SK-N-SH (cell line): ENCODE results near the gene SPTB. TPM values are rescaled to one million over a fixed set of nuclear protein-coding genes. Genes with fewer than 3 reads are reported as not detected.

Experiments
- CTCF ChIA-PET: fragments of 300-600, 350-600 bp; formaldehyde crosslinking; extraction: SDS; loops from one replicate; lab custom pipeline; 2021; lab: Yijun Ruan, JAX
- POLR2A ChIA-PET: fragments of 350-600 bp; sonication (Branson Sonifier 250); formaldehyde crosslinking; extraction: SDS; loops from one replicate; lab custom pipeline; 2020; ENCODE audit warnings: antibody characterized with exemption, inconsistent platforms; lab: Yijun Ruan, JAX
- DNase-seq: peaks from one replicate; pipeline ENCODE4 v3.0.0; 2012
- H2AFZ ChIP-seq: fragments of 200-600 bp; sonication (generic); 2 replicates; pipeline ENCODE4 v1.8.1; 2016; ENCODE audit warnings: antibody characterized with exemption, mild to moderate bottlenecking, low read depth
- H3F3A ChIP-seq: fragments of 200-600 bp; sonication (generic); replicated peaks from 2 replicates; pipeline ENCODE3; 2016; ENCODE audit warnings: antibody characterized with exemption, mild to moderate bottlenecking; ENCODE audit not compliant: insufficient read depth
- H3K27ac ChIP-seq, 2 experiments: fragments of 200-500 bp in 1 of 2; fragments of 200-600 bp in 1 of 2; sonication (Bioruptor generic) in 1 of 2; sonication (generic), shearing (Covaris generic) in 1 of 2; 2 replicates each; pipeline versions ENCODE4 v1.5.1 to v1.6.1; 2014 to 2016; ENCODE audit warnings: low read depth in 2 of 2, inconsistent platforms in 1 of 2, low read length in 1 of 2, mild to moderate bottlenecking in 1 of 2, mixed read lengths in 1 of 2
- H3K27me3 ChIP-seq: fragments of 200-600 bp; sonication (generic), shearing (Covaris generic); 2 replicates; pipeline ENCODE4 v1.6.1; 2016; ENCODE audit warnings: mixed run types; ENCODE audit not compliant: insufficient read depth
- H3K36me3 ChIP-seq, 2 experiments: fragments of 200-500 bp in 1 of 2; fragments of 200-600 bp in 1 of 2; sonication (Bioruptor generic) in 1 of 2; sonication (generic) in 1 of 2; replicated peaks in 1 of 2; 2 replicates each; pipeline versions ENCODE3 to v1.5.1; 2014 to 2016; ENCODE audit warnings: low read length in 1 of 2, mild to moderate bottlenecking in 1 of 2; ENCODE audit not compliant: insufficient read depth in 2 of 2, control insufficient read depth in 1 of 2
- H3K4me1 ChIP-seq, 2 experiments: fragments of 200-500 bp in 1 of 2; fragments of 200-600 bp in 1 of 2; sonication (Bioruptor generic) in 1 of 2; sonication (generic), shearing (Covaris generic) in 1 of 2; 2 replicates each; pipeline versions ENCODE4 v1.5.1 to v1.6.1; 2014 to 2016; ENCODE audit warnings: low read depth in 1 of 2, low read length in 1 of 2, mixed run types in 1 of 2; ENCODE audit not compliant: insufficient read depth in 2 of 2, control insufficient read depth in 1 of 2
- H3K4me2 ChIP-seq: fragments of 200-600 bp; sonication (generic), shearing (Covaris generic); 2 replicates; pipeline ENCODE4 v1.6.1; 2017; ENCODE audit warnings: mixed run types
- H3K4me3 ChIP-seq, 2 experiments: fragments of 200-500 bp in 1 of 2; fragments of 200-600 bp in 1 of 2; sonication (Bioruptor generic) in 1 of 2; sonication (generic), shearing (Covaris generic) in 1 of 2; 2 replicates each; pipeline versions ENCODE4 v1.5.1 to v1.8.1; 2014 to 2016; ENCODE audit warnings: low read depth in 2 of 2, inconsistent platforms in 1 of 2, low read length in 1 of 2, mild to moderate bottlenecking in 1 of 2, mixed read lengths in 1 of 2, moderate library complexity in 1 of 2
- H3K79me2 ChIP-seq: fragments of 200-600 bp; sonication (generic); 2 replicates; pipeline ENCODE4 v1.8.1; 2017; ENCODE audit warnings: mild to moderate bottlenecking; ENCODE audit not compliant: insufficient read depth
- H3K9ac ChIP-seq: fragments of 200-600 bp; sonication (generic); 2 replicates; pipeline ENCODE4 v1.6.1; 2017; ENCODE audit warnings: mixed run types
- H3K9me2 ChIP-seq: fragments of 200-600 bp; sonication (generic); 2 replicates; pipeline ENCODE4 v1.6.1; 2017; ENCODE audit warnings: mixed run types
- H3K9me3 ChIP-seq: fragments of 200-600 bp; sonication (generic); 2 replicates; pipeline ENCODE4 v1.6.1; 2017; ENCODE audit warnings: mixed run types, mild to moderate bottlenecking, moderate library complexity
- H4K20me1 ChIP-seq: fragments of 200-600 bp; sonication (generic); 2 replicates; pipeline ENCODE4 v1.6.1; 2017; ENCODE audit warnings: mild to moderate bottlenecking, mixed run types; ENCODE audit not compliant: insufficient read depth
- CHD2 ChIP-seq: fragments of 150-350 bp; IDR thresholded peaks from 2 replicates; pipeline ENCODE4 v1.6.1; 2018; ENCODE audit warnings: low read length; ENCODE audit not compliant: partially characterized antibody
- EP300 ChIP-seq, 2 experiments: IDR thresholded peaks; 2 replicates each; pipeline versions ENCODE4 v1.4.0 to v1.6.1; 2012; ENCODE audit warnings: borderline replicate concordance in 1 of 2, low read depth in 1 of 2, low read length in 1 of 2
- FOXM1 ChIP-seq: IDR thresholded peaks from 2 replicates; pipeline ENCODE4 v1.4.0; 2012; ENCODE audit warnings: low read depth, mild to moderate bottlenecking
- GABPA ChIP-seq: IDR thresholded peaks from 2 replicates; pipeline ENCODE4 v1.4.0; 2012; ENCODE audit warnings: low read depth, mild to moderate bottlenecking
- GATA2 ChIP-seq: sonication (generic); formaldehyde crosslinking; IDR thresholded peaks from 2 replicates; pipeline ENCODE4 v1.5.0; 2020; ENCODE audit warnings: mild to moderate bottlenecking, missing genetic modification reagents
- JUND ChIP-seq: IDR thresholded peaks from 2 replicates; pipeline ENCODE4 v1.4.0; 2012
- MAX ChIP-seq: IDR thresholded peaks from 2 replicates; pipeline ENCODE4 v1.4.0; 2012; ENCODE audit warnings: low read depth
- MXI1 ChIP-seq: IDR thresholded peaks from 2 replicates; pipeline ENCODE4 v1.6.1; 2012; ENCODE audit warnings: mild to moderate bottlenecking, low read depth, low read length, improper control_type of control experiment
- NFIC ChIP-seq: IDR thresholded peaks from 2 replicates; pipeline ENCODE4 v1.4.0; 2012; ENCODE audit warnings: borderline replicate concordance
- NRF1 ChIP-seq: IDR thresholded peaks from 2 replicates; pipeline ENCODE4 v1.6.1; 2012; ENCODE audit warnings: low read depth, mild to moderate bottlenecking, low read length
- PBX3 ChIP-seq: IDR thresholded peaks from 2 replicates; pipeline ENCODE4; 2012
- POLR2AphosphoS5 ChIP-seq: IDR thresholded peaks from 2 replicates; pipeline ENCODE4 v1.6.1; 2012; ENCODE audit warnings: low read depth, low read length
- RFX5 ChIP-seq: IDR thresholded peaks from 2 replicates; pipeline ENCODE4 v1.6.1; 2012; ENCODE audit warnings: mild to moderate bottlenecking, improper control_type of control experiment, low read length
- TAF1 ChIP-seq: IDR thresholded peaks from 2 replicates; pipeline ENCODE4 v1.6.1; 2012; ENCODE audit warnings: low read depth, mild to moderate bottlenecking, low read length, moderate library complexity, borderline replicate concordance
- TCF12 ChIP-seq: IDR thresholded peaks from 2 replicates; pipeline ENCODE4 v1.4.0; 2012
- TEAD4 ChIP-seq: IDR thresholded peaks from 2 replicates; pipeline ENCODE4 v1.4.0; 2012; ENCODE audit warnings: mild to moderate bottlenecking, borderline replicate concordance; ENCODE audit not compliant: insufficient read depth
- WGBS: methylation state at CpG from one replicate; pipeline ENCODE4 v1.1.6; 2017; ENCODE audit warnings: low lambda C conversion rate; 5-methylcytosine and 5-hydroxymethylcytosine counted together
- polyA plus RNA-seq, 3 experiments: library from polyadenylated mRNA; depleted of rRNA; stranded (reverse); fragments of >200 nt; gene quantifications; 2 replicates each; pipeline ENCODE4 v1.2.3, GENCODE V29; 2012
- TF ChIP-seq, protein P1 (sequence below): IDR thresholded peaks from 2 replicates; pipeline ENCODE4 v1.6.1; 2012; ENCODE audit warnings: mild to moderate bottlenecking, low read depth, low read length, moderate library complexity
- TF ChIP-seq, protein P2 (sequence below): IDR thresholded peaks from 2 replicates; pipeline ENCODE4 v1.4.0; 2012; ENCODE audit warnings: low read depth, borderline replicate concordance

The SPTB gene
- polyA plus RNA-seq, 1 of the 3 experiments (the other 2 are of a cell fraction) = 0.15 TPM

- CTCF ChIA-PET = interaction anchor here (0.8 to 3.0 kb wide), 3 partner anchors 16 to 93 kb away, joined by 3 to 9 read pairs (median 4); no protein-coding TSS in a partner anchor
- no peak for TF ChIP-seq TAF1
- TF ChIP-seq TCF12 = no peak
- TF ChIP-seq NRF1 = no peak
- no peak for TF ChIP-seq MAX
- no peak for TF ChIP-seq GATA2
- peaks cover 70 to 71% of the 10 kb centered on the region in 2 experiments for H3K36me3 ChIP-seq
Observed at GRCh38 chr14:64927031-64927430, 47.3 kb upstream of the SPTB start.

DNA sequence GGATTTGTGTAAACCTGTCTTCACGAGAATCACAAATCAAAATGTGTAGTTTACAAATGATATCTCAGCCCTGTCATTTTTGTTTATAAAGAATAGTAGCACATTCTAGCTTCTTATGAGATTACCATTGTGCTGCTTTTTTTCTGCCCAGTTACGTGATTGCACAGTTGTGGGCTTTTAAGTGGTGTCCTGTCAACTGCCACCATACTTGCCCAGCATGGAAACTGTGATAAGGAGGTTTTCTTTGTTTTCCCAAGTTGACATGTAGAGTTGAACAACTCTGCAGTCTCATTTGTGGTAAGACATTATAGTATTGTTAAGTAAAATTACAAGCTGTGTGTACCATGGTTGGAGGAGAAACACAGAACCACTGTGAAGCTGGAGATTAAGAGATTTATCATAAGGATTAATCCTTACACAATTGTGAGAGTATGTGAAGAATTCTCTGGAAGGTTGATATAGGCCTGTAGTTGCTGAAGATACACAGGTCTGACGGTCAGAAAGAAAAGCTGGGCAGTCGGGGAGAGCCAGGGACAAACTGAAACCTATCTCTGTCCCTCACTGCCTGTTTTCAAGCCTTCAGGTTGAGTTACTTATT lies 46.8 kb upstream of the SPTB start:
- no peaks in the 10 kb centered on the region for H3K27me3 ChIP-seq
- no peak overlapping the region for H3K9ac ChIP-seq
- H2AFZ ChIP-seq = no peak overlapping the region
- no peak overlapping the region for H3K27ac ChIP-seq
- WGBS = 91% methylated on average over 4 of the region's 4 CpGs
- TF ChIP-seq NFIC (no peak), MXI1 (no peak), RFX5 (no peak), POLR2AphosphoS5 (no peak), EP300 (IDR thresholded peaks at IDR 0.05; ENCODE audit: borderline replicate concordance in 1 of 2, low read depth in 1 of 2, low read length in 1 of 2) (no peak), CHD2 (no peak), JUND (no peak), FOXM1 (no peak), TEAD4 (no peak), PBX3 (no peak), GABPA (no peak)
- TF ChIP-seq, protein P1, sequence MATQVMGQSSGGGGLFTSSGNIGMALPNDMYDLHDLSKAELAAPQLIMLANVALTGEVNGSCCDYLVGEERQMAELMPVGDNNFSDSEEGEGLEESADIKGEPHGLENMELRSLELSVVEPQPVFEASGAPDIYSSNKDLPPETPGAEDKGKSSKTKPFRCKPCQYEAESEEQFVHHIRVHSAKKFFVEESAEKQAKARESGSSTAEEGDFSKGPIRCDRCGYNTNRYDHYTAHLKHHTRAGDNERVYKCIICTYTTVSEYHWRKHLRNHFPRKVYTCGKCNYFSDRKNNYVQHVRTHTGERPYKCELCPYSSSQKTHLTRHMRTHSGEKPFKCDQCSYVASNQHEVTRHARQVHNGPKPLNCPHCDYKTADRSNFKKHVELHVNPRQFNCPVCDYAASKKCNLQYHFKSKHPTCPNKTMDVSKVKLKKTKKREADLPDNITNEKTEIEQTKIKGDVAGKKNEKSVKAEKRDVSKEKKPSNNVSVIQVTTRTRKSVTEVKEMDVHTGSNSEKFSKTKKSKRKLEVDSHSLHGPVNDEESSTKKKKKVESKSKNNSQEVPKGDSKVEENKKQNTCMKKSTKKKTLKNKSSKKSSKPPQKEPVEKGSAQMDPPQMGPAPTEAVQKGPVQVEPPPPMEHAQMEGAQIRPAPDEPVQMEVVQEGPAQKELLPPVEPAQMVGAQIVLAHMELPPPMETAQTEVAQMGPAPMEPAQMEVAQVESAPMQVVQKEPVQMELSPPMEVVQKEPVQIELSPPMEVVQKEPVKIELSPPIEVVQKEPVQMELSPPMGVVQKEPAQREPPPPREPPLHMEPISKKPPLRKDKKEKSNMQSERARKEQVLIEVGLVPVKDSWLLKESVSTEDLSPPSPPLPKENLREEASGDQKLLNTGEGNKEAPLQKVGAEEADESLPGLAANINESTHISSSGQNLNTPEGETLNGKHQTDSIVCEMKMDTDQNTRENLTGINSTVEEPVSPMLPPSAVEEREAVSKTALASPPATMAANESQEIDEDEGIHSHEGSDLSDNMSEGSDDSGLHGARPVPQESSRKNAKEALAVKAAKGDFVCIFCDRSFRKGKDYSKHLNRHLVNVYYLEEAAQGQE = no peak
- TF ChIP-seq, protein P2, sequence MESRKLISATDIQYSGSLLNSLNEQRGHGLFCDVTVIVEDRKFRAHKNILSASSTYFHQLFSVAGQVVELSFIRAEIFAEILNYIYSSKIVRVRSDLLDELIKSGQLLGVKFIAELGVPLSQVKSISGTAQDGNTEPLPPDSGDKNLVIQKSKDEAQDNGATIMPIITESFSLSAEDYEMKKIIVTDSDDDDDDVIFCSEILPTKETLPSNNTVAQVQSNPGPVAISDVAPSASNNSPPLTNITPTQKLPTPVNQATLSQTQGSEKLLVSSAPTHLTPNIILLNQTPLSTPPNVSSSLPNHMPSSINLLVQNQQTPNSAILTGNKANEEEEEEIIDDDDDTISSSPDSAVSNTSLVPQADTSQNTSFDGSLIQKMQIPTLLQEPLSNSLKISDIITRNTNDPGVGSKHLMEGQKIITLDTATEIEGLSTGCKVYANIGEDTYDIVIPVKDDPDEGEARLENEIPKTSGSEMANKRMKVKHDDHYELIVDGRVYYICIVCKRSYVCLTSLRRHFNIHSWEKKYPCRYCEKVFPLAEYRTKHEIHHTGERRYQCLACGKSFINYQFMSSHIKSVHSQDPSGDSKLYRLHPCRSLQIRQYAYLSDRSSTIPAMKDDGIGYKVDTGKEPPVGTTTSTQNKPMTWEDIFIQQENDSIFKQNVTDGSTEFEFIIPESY = no peak
- H3K9me2 ChIP-seq = no peaks in the 10 kb centered on the region
- H3K36me3 ChIP-seq = peaks cover 65 to 68% of the 10 kb centered on the region in 2 experiments
- H3K4me3 ChIP-seq = no peak overlapping the region
- H3F3A ChIP-seq = peaks cover 8% of the 10 kb centered on the region
- DNase-seq = no peak
- H4K20me1 ChIP-seq = peaks cover 12% of the 10 kb centered on the region
- ChIA-PET POLR2A (no interaction called here), CTCF (interaction anchor here (0.8 to 3.0 kb wide), 4 partner anchors 16 to 103 kb away, joined by 3 to 9 read pairs (median 4); no protein-coding TSS in a partner anchor)
- H3K4me1 ChIP-seq = peaks cover 0 to 5% of the 10 kb centered on the region in 2 experiments; a peak in 2 of 4 replicates
- H3K4me2 ChIP-seq = no peak overlapping the region
- H3K9me3 ChIP-seq = no peaks in the 10 kb centered on the region; the same call in 1 of the 2 replicates
- peaks cover 29% of the 10 kb centered on the region for H3K79me2 ChIP-seq

More at GRCh38 chr14:64927031-64927430, 47.3 kb upstream of the SPTB start:
- no peak overlapping the region for H3K9ac ChIP-seq
- DNase-seq = no peak
- POLR2A ChIA-PET = no interaction called here
- no peaks in the 10 kb centered on the region for H3K9me2 ChIP-seq
- H2AFZ ChIP-seq = no peak overlapping the region
- WGBS = 97% methylated on average over 3 of the region's 3 CpGs
- H3K79me2 ChIP-seq = peaks cover 24% of the 10 kb centered on the region
- no peak overlapping the region for H3K4me2 ChIP-seq
- peaks cover 0 to 5% of the 10 kb centered on the region in 2 experiments; a peak in 2 of 4 replicates for H3K4me1 ChIP-seq
- peaks cover 5% of the 10 kb centered on the region for H3F3A ChIP-seq
- H3K4me3 ChIP-seq = no peak overlapping the region
- H3K27ac ChIP-seq = no peak overlapping the region
- H3K27me3 ChIP-seq = no peaks in the 10 kb centered on the region
- H4K20me1 ChIP-seq = peaks cover 6% of the 10 kb centered on the region
- H3K9me3 ChIP-seq = no peaks in the 10 kb centered on the region
